HG03565 (cell line): ENCODE measurements around the gene ATOH7.

Experiments
- ATAC-seq: cut with Tn5 transposase; IDR thresholded peaks from one replicate; pipeline ENCODE4 v1.9.1; 2021; ENCODE audit warnings: mild to moderate bottlenecking, moderate library complexity; ENCODE audit not compliant: unreplicated experiment

ATOH7 gene

DNA sequence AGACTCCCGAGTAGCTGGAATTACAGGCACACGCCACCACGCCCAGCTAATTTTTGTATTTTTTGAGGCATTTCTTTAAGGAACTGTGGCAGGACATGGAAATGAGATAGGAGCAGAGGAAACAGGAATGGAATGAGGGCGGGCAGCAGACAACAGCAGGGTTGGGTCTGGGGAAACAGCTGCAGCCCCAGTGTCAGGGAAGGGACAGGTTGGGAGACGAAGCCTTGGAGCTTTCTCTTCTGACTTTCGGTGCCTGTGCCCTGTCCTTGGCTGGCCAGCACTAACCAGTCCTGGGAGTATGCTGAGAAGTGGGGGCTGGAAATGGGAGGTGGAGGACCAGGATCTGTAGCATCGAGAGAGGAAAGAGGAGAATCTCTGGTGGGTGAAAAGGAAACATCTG lies 47.4 kb downstream of the ATOH7 start:
- no peak for ATAC-seq
